Subcutaneous abdominal adipose tissue (tissue), 5 donors: Measurements from ENCODE around the gene SLAMF9.

Source experiments
- H3K27ac ChIP-seq: one replicate; pipeline ENCODE4 v1.7.0; 2013; ENCODE audit warnings: low read depth, mild to moderate bottlenecking, inconsistent platforms, low read length, moderate library complexity
- H3K27me3 ChIP-seq, 5 donors: one replicate each; pipeline ENCODE4 v1.7.0; 2013; ENCODE audit warnings: low read length in 5 of 5, inconsistent platforms in 1 of 5; ENCODE audit not compliant: control insufficient read depth in 5 of 5, insufficient read depth in 4 of 5
- H3K36me3 ChIP-seq, 5 donors: one replicate each; pipeline ENCODE4 v1.7.0; 2013; ENCODE audit warnings: low read length in 5 of 5; ENCODE audit not compliant: control insufficient read depth in 5 of 5, insufficient read depth in 5 of 5
- H3K4me1 ChIP-seq, 5 donors: one replicate each; pipeline ENCODE4 v1.7.0; 2013; ENCODE audit warnings: low read length in 5 of 5, mild to moderate bottlenecking in 3 of 5, moderate library complexity in 1 of 5; ENCODE audit not compliant: control insufficient read depth in 5 of 5, insufficient read depth in 5 of 5
- H3K4me3 ChIP-seq, 5 donors: one replicate each; pipeline ENCODE4 v1.7.0; 2013; ENCODE audit warnings: low read length in 5 of 5, low read depth in 1 of 5
- H3K9ac ChIP-seq, 5 donors: one replicate each; pipeline ENCODE4 v1.7.0; 2013; ENCODE audit warnings: low read length in 5 of 5, mild to moderate bottlenecking in 4 of 5, moderate library complexity in 3 of 5
- H3K9me3 ChIP-seq, 5 donors: one replicate each; pipeline ENCODE4 v1.7.0; 2013; ENCODE audit warnings: low read length in 5 of 5; ENCODE audit not compliant: control insufficient read depth in 5 of 5
- donor health status: healthy.
- donor health status: healthy.
- donor health status: healthy.
- donor health status: healthy.
- donor health status: healthy.

Gene SLAMF9

DNA sequence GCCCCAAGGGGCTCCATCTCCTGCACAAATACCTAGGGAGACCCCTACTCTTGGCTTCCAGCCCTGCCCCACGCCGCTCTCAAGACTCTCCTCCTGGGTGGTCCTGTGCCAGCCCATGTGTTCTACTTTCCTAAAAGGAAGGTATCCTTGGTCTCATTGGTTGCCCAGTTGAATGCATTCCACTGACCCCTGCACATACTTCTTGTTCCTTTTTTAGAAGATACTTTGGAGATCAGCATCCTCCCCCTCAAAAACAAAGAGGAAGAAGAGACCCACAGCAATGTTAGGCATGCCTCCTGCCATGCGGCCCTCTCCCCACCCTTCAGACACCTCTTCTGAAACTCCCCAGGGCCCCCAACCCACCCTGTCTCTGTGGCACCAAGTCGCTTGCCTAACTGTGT is 4.1 kb downstream of the SLAMF9 start:
- Histone ChIP-seq H3K27ac (no peak overlapping the region), H3K4me1 (peaks cover 0 to 18% (median 13%) of the 10 kb centered on the region in 5 donors), H3K9ac (no peak overlapping the region), H3K36me3 (no peaks in the 10 kb centered on the region), H3K27me3 (peaks cover 6 to 37% (median 20%) of the 10 kb centered on the region in 5 donors), H3K4me3 (no peak overlapping the region), H3K9me3 (no peaks in the 10 kb centered on the region)

DNA sequence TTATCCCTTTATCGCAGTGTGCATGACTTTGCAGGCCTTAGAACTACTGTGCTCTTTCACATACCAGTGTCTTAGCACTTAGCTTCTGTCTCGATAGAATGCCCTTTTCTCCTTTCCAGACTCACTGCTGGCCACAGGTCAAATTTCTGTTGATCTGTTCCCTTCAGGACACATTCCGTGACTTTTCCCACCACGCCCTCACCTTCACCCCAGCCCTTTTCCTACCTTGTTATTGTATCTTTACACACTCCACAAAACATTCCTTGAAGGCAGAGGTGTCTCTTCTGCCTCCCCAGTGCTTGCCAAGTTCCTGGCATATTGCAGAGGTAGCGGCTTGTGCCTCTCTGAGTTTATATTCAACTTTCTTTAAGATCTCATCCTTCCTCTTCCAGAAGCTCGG is 4.9 kb downstream of the SLAMF9 start:
- no peaks in the 10 kb centered on the region for H3K9me3 ChIP-seq
- no peaks in the 10 kb centered on the region for H3K36me3 ChIP-seq
- H3K9ac ChIP-seq = no peak overlapping the region
- H3K4me1 ChIP-seq = peaks cover 0 to 18% (median 13%) of the 10 kb centered on the region in 5 donors
- peaks cover 13 to 42% (median 25%) of the 10 kb centered on the region in 5 donors for H3K27me3 ChIP-seq
- no peak overlapping the region for H3K27ac ChIP-seq
- no peak overlapping the region for H3K4me3 ChIP-seq

DNA sequence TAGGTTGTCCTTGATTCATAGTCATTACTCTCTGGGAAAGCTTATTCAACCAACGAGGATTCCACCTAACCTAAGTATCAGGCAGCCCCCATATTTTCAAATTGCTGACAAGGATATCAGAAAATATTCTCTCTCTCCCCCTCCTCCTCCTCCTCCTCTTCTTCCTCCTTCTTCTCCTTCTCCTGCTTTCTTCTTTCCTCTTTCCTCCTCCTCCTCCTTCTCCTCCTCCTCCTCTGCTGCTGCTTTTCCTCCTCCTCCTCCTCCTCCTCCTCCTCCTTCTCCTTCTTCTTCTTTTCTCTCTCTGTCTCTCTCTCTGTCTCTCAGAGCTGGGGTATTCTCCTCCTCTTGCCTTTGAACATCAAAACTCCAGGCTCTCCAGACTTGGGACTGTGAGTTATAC is 6.1 kb downstream of the SLAMF9 start:
- no peak overlapping the region for H3K9ac ChIP-seq

DNA sequence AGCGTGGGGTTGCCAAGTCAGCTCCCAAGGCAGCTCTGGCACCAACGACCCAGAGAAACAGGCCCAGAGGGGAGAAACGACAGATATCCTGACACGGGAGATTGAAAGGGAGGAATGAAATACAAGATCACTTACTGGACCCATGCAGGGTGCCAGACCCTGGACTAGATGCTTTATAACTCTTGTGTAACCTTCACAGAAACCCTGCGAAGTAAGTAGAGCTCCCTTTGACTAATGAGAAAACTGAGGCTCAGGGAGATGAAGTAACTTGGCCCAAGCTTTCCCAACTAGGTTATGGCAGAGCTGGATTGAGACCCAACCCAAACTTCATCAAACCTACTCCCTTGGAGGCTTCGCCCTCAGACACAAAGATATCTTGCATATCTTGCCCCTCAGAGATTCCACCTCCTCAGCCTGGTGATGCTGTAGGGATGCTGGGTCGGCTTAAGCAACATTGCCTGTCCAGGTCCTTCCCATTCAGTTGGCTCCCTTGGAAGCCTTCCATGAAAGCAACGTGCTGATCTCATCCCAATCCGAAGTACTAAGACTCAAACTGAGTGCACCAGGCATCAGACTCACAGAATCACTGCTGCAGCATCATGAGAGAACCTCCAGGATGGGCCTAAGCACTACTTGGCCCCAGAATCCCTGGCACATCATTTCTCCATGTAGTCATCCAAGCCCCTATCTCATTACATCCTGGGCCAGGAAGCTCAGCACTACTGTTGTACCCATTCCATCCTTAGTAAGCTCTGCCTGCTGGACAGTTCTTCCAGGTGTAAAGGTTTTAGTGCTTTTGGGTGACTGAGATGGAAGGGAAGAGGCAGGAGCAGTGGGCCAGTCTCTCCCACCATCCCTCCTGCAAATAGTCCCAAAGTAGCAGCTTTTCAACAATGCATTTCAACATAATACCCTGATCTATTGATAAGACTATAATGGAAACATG is 7.5 kb downstream of the SLAMF9 start:
- no peaks in the 10 kb centered on the region for H3K9me3 ChIP-seq
- peaks cover 12 to 53% (median 29%) of the 10 kb centered on the region in 5 donors for H3K27me3 ChIP-seq
- H3K36me3 ChIP-seq = no peaks in the 10 kb centered on the region
- H3K4me1 ChIP-seq = peaks cover 0 to 16% (median 13%) of the 10 kb centered on the region in 5 donors
- no peak overlapping the region for H3K9ac ChIP-seq
- no peak overlapping the region for H3K27ac ChIP-seq
- peak overlapping the region in 3 of 5 donors; percentile 43 to 55 (median 55) for H3K4me3 ChIP-seq

More for the DNA sequence above, 6.1 kb downstream of the SLAMF9 start:
- H3K27ac ChIP-seq = no peak overlapping the region
- H3K36me3 ChIP-seq = no peaks in the 10 kb centered on the region
- no peaks in the 10 kb centered on the region for H3K9me3 ChIP-seq
- peaks cover 12 to 43% (median 28%) of the 10 kb centered on the region in 5 donors for H3K27me3 ChIP-seq
- H3K4me1 ChIP-seq = peaks cover 0 to 16% (median 13%) of the 10 kb centered on the region in 5 donors
- H3K4me3 ChIP-seq = no peak overlapping the region

DNA sequence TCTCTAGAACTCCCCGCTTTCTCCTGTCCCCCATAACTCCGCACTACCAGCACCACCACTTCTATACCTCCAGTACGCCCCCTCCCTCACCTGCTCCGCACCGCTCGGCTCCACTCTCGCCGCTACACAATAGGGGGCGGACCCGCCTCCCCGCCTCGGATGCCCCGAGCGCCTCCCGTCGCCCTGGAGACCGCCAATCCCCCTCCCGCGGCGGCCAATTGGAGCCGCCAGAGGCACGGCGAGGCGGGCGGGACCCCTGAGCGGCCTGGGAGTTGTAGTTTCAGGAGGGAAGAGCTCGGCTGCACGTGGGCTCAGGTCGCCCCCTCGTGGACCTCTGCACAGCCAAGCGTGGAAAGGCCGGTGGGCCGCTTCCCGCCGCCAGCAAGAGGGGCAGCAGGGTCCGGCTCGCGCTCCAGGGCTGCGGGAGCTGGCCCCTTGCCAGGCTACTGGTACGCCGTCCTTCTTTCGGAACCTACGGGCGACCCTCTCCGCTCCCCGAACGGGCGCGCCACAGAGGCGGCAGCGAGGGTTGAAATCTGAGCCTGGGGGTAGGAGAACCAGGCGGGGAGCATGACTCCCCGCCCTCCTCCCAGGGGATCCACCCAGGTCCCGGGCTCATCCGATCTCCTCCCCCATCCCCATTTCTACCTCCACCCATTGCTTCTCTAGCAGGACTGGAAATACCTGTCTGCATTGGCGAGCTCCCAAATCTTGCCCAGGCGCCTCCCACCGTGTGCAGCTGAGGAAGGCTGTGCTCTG is 8.4 kb downstream of the SLAMF9 start, which contains the start of gene IGSF9:
Gene IGSF9, minus strand, starts transcription at position 131 of the 759 bp plus-strand sequence. CDS start 2,159 bp downstream, outside the sequence.
- no peaks in the 10 kb centered on the region for H3K9me3 ChIP-seq
- H3K4me1 ChIP-seq = peaks cover 0 to 16% (median 13%) of the 10 kb centered on the region in 5 donors
- peak within 1 kb of the TSS in 1 of 5 donors; percentile 10 for H3K9ac ChIP-seq
- H3K27me3 ChIP-seq = peaks cover 12 to 57% (median 29%) of the 10 kb centered on the region in 5 donors
- no peaks in the 10 kb centered on the region for H3K36me3 ChIP-seq
- no peak within 1 kb of the TSS for H3K27ac ChIP-seq
- H3K4me3 ChIP-seq = peak within 1 kb of the TSS in 4 of 5 donors; percentile 39 to 55 (median 49)

DNA sequence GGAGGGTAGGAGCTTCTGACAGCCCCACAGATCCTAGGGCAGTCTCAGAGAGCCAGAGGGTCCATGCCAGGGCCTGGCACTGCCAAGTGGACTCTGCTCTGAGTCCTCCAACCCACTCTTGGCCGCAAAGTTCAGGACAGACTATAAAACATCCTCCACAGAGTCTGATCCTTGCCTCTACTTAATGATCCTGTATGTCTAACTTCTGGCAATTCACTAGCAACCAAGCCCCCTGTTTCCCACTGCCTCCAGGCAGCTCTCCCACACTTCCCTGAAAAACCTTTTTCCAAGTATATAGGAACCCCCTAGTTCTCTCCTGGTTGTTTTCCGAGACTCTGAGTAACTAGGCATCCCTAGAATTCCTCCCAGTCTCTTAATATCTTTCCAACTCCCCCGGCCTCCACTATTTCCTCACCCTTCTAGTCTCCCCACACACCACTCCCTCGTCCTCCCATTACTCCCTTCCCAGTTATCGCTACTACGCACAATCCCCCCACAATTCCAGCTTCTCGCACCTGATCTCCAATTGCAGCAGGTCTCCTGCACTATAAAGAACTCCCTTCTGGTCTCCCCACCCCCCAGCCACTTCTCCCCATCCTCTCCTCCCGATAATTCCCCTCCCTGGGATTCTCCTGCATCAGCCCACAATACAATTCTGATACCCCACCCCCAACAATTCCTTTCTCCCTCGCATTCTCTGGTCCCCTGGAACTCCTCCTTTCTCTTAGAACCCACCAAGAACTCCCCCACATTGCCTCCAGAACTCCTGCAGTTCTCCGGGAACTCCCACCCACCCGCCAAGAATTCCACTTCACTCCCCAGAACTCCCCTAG is 9.2 kb downstream of the SLAMF9 start:
- H3K9ac ChIP-seq = no peak overlapping the region
- H3K36me3 ChIP-seq = no peaks in the 10 kb centered on the region
- no peak overlapping the region for H3K27ac ChIP-seq
- H3K4me3 ChIP-seq = peak overlapping the region in 4 of 5 donors; percentile 39 to 55 (median 49)
- no peaks in the 10 kb centered on the region for H3K9me3 ChIP-seq
- H3K27me3 ChIP-seq = peaks cover 12 to 57% (median 34%) of the 10 kb centered on the region in 5 donors
- H3K4me1 ChIP-seq = peaks cover 0 to 16% (median 13%) of the 10 kb centered on the region in 5 donors

DNA sequence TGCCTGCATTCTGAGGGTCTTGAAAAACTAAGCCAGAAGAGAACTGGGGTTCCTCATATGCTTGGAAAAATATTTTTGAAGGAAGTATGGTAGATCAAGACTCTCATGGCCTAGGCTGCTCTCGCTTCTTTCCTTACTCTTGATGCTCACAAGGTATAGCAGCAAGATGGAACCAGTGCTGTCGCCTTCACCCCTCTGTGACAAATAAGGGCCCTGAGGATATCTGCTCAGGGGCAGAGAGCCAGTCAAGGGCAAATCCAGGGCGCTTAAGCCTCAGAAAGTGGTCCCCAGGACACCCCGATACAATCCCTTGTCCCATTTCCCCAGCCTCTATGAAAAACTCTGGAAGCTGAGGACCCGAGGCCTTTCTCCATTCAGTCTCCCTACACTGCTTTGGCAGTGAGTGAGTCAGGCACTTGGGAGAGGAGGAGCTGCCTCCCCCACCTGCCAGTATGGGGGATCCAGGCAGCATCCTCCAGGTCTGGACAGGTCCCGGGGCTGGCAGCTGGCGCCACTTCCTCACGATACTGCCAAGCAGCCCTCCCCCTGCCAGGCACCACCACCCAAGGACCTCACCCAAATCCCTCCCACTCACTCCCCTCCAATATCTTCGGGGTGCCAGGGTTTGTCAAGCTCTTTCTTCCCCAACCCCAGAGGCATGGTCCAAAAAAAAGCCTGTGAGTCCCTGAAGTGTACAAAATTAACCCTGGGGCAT is 10.0 kb downstream of the SLAMF9 start:
- Histone ChIP-seq H3K4me3 (no peak overlapping the region), H3K27ac (no peak overlapping the region), H3K36me3 (no peaks in the 10 kb centered on the region), H3K9me3 (no peaks in the 10 kb centered on the region), H3K4me1 (peaks cover 0 to 16% (median 13%) of the 10 kb centered on the region in 5 donors), H3K27me3 (peaks cover 12 to 57% (median 34%) of the 10 kb centered on the region in 5 donors), H3K9ac (no peak overlapping the region)

DNA sequence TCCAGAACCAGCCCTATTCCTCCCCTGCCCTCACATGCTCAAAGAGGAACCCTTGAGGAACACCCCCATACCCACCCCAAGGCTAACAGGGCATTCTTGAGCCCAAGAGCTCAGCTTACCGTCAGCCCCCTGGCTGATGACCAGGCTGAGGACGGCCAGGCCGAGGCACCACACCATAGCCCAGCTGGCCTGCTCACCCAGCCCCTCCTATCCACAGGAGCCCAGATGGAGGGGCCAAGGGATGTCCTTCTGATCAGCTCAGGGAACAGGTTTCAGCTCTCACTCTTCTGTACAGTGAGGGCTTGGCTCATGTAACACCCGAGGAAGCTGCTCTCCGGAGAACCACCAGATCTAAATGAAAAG is 10.8 kb downstream of the SLAMF9 start:
- no peaks in the 10 kb centered on the region for H3K9me3 ChIP-seq
- peaks cover 0 to 16% (median 13%) of the 10 kb centered on the region in 5 donors for H3K4me1 ChIP-seq
- no peak overlapping the region for H3K9ac ChIP-seq
- H3K27ac ChIP-seq = no peak overlapping the region
- H3K4me3 ChIP-seq = no peak overlapping the region
- H3K36me3 ChIP-seq = no peaks in the 10 kb centered on the region
- H3K27me3 ChIP-seq = peaks cover 12 to 57% (median 34%) of the 10 kb centered on the region in 5 donors
